GM19395 (cell line): ENCODE results near the gene EML5.
A peak's percentile ranks its signal among the peaks of the same experiment; 100 is the strongest.

ENCODE experiments used
- ATAC-seq: cut with Tn5 transposase; IDR thresholded peaks from one replicate; pipeline ENCODE4 v1.9.1; 2021; ENCODE audit warnings: mild to moderate bottlenecking, moderate library complexity; ENCODE audit not compliant: unreplicated experiment

The EML5 gene

GRCh38 chr14:88572117-88572516, 220.6 kb downstream of the EML5 start:
- no peak for ATAC-seq

- ATAC-seq, result no peak
Observed at GRCh38 chr14:88568196-88568595, 224.6 kb downstream of the EML5 start.

DNA sequence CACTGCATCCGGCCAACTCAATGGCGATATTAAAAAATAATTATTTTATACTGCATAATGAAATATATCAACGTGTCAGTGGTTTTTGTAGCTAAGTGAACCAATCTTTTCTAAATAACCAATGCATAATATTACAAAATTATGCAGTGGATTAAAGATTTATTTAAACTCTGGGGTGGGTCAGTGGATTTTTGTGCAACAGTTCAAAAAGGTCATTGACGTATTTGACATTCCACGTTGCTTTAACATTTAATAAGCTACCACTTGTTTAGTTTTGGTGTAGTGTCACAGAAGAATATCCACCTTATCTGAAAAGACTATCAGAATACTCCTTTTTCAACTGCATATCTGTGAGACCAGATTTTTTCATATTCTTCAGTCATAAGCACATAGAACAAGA, 227.3 kb downstream of the EML5 start:
- ATAC-seq, result no peak

- ATAC-seq, result no peak
Observed at GRCh38 chr14:88563845-88564244, 228.9 kb downstream of the EML5 start.

- ATAC-seq, result peak; percentile 93
Observed at GRCh38 chr14:88562831-88563686, 229.7 kb downstream of the EML5 start, which contains the start of gene ZC3H14. Gene ZC3H14, plus strand, starts transcription at chr14:88563037. Its CDS starts 97 bp downstream, at chr14:88563134.

- ATAC-seq, result peak; percentile 22
Observed at GRCh38 chr14:88562532-88562830, 230.3 kb downstream of the EML5 start.
